ENCODE results near the gene ANKRD10.

Gene ANKRD10

DNA sequence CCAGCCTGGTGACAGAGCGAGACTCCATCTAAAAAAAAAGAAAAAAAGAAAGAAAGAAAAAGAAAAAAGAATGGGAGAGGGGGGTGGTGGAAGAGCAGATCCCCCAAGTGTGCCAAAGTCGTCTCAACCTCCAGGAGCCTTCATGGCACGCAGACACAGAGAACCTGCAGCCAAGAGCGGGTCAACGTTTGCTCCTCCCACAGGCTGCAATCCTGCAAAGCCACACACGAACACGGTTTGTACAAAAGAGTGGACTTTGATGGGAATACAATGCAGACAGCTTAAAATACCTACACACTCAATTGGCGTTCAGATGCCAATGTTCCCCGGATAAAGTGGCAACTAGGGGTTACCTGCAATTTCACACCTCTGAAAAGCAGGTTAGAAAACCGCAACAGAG lies 29.4 kb downstream of the ANKRD10 start:
- DNase-seq: no peak

- no peak for DNase-seq
Observed at GRCh38 chr13:110884517-110884916, 30.4 kb downstream of the ANKRD10 start.

- DNase-seq: no peak
Observed at GRCh38 chr13:110883542-110883941, 31.3 kb downstream of the ANKRD10 start.

DNA sequence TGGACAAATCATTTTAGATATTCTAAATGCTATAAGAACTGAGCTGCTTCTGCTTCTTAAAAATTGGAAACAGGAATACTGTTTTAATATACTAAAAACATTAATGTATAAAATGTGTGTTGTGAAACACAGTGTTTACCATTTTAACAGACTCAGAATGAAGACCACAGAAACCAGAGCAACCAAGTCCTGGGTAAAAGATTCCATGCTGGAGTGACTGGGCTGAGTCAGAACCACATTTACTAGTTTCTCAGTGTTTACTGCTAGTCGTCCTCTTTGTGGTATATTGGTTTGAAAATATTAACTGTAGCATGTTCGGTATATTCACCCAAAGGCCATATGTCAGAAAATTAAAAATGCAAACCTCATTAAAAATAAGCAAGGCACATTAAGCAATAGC lies 31.9 kb downstream of the ANKRD10 start:
- DNase-seq: no peak

DNA sequence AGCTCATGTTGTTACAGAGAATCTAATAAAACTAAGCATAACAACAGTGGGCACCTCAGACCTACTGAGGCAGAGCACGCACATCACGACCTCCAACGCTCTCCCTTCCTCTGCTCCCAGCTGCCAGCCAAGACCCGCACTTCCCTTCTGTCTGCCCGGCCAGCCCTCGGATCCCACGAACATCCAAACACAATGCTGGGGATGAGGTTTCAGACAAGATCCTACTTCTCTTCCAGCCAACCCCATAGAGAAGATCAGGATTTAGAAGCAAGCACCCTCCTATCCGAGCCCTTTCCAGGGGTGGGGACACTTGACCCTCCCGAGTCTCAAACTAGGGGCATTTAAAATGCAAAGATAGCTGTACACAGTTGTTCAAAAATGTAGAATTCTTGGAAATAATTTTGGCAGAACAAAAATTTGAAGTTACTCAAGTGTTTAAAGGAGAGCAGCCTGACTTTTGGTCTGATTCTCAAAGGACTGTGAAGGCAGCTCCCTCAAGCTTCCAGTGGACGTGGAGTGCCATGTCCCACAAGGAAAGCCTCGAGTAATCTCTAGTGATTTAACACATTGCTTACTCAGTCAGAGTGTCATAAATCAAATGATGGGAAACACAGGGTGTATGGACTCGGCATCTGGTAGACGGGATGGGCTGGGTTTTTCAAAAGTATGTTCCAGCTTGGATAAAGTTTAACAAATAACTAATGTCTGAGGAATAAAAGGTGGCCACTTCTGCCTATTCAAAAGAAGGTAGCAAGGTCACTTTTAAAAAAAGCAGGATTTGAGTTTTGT lies 32.8 kb downstream of the ANKRD10 start:
- DNase-seq: no peak

DNA sequence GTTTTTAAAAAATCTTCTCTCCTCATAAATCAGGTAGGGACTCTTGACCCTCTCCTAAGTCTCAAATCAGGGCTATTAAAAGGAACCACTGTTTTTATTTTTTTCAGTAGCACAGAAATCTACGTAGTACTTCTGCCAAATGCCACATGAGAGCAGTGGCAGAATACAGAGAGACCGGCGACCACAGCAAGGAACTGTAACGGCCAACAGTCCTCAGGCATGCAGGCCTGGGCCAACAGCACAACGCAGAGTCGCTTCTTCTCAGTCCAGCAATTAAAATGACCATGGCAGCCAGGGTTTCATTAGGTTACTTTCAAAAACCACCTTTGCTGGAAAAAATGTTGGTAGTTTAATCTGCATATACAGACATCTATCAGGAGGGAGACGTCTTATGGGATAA lies 34.2 kb downstream of the ANKRD10 start:
- no peak for DNase-seq

DNA sequence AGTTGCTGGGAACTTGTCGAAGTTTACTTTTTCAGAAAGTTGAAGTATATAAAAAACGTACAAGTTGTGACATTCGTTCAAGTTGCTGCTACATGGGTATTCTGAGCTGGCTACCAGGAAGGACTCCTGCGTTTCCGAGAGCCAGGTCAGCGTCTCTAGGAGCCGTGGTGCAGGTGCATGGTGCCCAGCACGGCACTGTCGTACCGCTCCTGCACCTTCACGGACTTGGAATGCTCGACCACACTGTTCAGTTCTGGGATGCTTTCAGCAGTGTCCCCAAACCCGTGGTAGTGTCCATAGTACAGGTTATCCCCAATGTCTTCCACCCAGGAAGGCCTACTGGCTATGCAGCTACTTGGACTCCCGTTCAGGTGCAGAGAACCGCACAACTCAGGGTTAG lies 35.4 kb downstream of the ANKRD10 start:
- DNase-seq: no peak

DNA sequence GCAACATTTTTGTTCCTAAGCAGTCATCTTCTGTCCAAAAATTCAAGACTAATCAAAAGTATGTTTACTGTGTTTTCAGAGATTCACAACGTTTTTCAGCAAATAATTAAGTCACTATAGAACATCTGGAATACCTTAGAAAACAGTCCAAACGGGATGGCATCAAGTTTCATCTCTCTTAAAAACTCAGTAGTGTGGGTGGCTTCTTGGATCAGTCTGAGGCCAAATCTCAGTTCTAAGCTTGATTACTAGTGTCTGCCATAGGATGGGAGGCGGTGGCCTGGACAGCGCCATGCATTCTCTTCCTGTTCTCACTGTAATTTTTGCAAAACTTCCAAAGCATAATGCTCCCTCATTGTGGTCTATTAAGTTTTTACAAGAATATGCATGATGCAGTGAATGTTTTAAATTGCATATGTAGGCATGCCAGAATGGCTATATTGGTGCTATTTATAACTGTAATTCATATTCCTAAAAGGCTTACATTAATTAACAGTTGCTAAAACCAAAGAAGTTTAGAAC lies 37.1 kb downstream of the ANKRD10 start:
- no peak for DNase-seq

GRCh38 chr13:110876609-110877008 lies 38.3 kb downstream of the ANKRD10 start:
- no peak for DNase-seq

GRCh38 chr13:110875241-110875640 lies 39.6 kb downstream of the ANKRD10 start:
- no peak for DNase-seq

- DNase-seq: peak; percentile 81
Observed at GRCh38 chr13:110874508-110874960, 40.3 kb downstream of the ANKRD10 start.

DNA sequence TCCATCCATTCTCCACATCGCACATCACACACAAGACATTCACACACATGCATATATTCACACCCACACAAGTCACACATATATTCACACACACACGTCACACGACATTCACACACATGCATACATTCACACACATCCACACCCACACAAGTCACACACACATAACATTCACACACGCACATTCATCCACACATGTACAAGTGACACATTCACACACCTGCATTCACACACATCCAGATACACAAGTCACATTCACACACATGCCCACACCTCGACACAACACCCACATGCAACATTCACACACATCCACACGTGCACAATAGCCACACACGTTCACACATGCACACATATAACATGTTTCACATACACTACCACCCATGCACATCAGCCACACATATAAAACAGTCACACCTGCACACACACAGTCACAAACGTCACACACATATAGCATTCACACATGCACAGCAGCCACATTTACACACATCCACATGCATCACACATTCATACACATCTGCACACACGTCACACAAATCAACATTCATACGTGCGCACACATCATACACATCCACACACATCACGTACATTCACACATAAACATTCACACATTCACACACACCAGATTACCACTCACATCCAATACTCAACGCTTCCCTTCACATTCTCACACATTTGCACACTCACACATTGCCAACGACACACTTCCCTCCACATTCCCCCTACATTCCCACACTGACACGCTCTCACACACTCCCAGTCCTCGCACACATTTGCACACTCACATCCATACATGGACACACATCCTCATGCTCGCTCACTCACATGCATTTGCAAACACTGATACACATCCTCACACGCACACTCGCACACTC lies 41.0 kb downstream of the ANKRD10 start:
- DNase-seq: no peak

- no peak for DNase-seq
Observed at GRCh38 chr13:110872768-110873638, 41.9 kb downstream of the ANKRD10 start.

DNA sequence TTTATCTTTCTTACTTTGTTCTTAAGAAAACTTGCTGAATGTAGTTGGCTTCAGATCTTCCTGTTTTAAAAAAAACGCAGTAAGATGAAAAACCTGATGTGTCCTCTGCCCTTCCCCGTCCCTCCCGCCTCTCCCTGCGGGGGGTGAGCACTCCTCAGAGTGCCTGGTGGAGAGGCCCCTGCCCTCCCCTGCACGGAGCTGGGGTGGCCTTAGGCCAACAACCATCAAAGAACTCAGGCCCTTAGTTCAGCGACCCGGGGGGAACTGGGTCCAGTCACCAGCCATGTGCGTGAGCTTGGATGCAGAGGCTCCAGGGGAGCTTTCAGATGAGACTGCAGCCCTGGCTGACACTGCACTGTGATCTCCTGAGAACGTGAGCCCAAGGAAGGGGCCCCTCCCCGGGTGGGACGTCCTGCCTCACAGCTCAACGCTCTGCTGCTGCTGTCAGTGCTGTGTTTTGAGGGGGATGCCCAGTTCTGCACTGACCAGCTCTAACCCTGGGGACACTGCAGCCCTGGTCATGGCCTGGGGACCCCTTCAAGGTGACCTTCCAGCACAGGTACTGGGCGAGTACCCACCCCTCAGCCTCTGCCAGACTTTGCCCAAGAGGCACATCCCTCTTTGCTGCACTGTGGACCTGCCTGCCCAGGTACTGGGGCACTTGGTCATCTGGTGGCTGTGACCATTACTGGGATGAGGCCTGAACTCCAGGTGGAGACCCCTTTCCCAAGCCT lies 42.7 kb downstream of the ANKRD10 start:
- no peak for DNase-seq

DNA sequence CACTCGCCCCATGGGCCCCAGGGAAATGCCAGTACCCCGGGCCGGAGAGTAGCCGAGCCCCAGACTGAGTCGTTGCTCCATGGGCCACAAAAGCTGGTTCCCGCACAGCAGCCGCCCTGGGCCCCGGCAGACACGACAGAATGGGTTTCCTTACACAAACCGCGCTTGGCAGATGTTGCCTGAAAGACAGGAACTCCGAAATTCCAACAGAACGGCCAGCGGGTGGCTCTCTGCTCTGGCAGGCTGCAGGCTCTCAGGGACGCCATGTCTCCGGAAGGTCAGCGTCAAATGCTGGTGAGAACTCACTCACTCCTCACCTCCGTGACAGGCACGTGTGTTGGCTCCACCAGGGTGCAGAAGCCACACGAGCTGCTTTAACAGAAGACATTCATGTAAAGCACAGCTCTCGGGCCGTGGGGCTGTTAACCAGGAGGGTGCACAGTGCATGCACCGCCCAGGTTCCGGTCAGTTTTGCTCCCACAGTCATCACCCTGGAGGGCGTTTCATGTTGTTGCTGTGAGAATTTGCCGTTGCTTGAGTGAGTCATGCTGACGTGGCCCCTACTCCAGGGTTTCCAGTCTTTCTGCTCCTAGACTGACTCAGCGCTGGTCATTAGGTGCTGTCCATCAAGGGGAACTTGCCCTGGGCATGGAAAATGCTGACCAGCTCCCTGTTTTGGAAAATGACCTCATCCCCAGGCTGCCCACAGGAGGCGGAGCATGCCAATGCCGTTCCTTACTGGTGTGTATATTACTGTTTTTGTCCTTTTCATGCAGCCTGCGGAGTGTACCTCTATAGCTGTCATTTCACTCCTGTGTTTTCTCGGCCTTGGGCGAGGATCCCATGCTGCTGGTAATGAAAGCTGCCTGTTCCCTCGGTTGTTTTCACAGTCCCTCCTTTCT lies 44.8 kb downstream of the ANKRD10 start:
- no peak for DNase-seq

- DNase-seq: no peak
Observed at GRCh38 chr13:110869231-110869804, 45.6 kb downstream of the ANKRD10 start.

DNA sequence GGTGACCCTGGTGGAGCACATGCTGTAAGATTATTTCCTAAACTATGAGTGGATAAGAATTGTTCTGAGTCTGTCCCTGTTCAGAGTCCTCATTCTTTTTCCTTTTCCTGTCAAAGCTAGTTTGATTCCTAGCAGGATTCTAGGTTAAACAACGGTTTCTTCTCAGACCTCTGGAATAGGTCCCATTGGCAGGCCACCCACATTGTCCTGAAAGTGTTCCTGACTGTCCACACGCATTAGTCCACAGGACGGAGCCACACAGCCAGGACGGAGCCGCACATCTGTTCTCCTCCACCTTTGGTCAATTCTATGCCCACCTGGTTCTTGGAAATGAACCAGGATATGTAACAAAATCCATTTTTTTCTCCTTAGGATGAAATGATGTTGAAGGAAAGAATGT lies 46.1 kb downstream of the ANKRD10 start:
- DNase-seq: no peak

GRCh38 chr13:110867380-110867779 lies 47.5 kb downstream of the ANKRD10 start:
- no peak for DNase-seq

DNA sequence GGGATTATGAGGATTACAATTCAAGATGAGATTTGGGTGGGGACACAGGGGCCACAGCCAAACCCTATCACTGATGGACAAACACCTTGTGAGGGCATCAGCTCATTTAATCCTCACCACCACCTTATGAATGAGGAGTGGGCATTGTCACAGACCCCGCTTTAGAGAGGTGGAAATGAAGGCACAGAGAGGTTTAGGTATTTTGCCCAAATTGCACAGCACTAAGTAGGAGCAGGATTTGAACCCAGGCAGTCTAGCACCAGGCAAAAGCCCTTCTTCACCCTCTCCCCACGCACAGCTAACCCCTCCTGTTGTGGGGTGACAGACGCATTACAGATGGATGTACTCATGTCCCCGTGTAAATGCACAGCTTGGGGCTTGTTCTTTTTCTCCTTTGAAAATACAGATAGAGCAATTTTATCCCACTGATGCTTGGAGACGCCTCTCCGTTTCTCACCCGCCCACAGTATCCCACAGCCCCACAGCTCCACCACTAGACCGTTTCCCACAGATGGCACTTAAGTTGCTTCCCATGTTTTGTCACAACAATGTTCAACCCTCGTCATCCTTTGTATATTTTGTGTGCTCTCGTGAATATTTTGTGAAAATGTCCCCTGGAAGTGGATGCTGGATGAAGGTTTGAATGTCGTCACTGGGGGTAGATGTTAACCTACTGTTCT lies 48.2 kb downstream of the ANKRD10 start:
- DNase-seq: no peak

- no peak for DNase-seq
Observed at GRCh38 chr13:110863685-110864084, 51.2 kb downstream of the ANKRD10 start.
